Stimulated activated CD4-positive, alpha-beta T cell treated with anti-CD3 and anti-CD28 coated beads, Interleukin-15, amount 100 ng/mL, for 48 hours (primary cell): ENCODE results near the gene TRIM16.
"Not testable (repeated sequence)": the region's sequence is repeated elsewhere in the genome, so short reads cannot be mapped to it uniquely, and the experiment has no call there.

Experiments
- DNase-seq, 2 donors: peaks; one replicate each; pipeline ENCODE4 v3.0.0-alpha.2; 2020; ENCODE audit warnings: low read depth in 2 of 2

TRIM16 gene

GRCh38 chr17:15658296-15658695, 25.8 kb downstream of the TRIM16 start:
- DNase-seq, result no peak

- no peak for DNase-seq
Observed at GRCh38 chr17:15657868-15658267, 26.2 kb downstream of the TRIM16 start.

DNA sequence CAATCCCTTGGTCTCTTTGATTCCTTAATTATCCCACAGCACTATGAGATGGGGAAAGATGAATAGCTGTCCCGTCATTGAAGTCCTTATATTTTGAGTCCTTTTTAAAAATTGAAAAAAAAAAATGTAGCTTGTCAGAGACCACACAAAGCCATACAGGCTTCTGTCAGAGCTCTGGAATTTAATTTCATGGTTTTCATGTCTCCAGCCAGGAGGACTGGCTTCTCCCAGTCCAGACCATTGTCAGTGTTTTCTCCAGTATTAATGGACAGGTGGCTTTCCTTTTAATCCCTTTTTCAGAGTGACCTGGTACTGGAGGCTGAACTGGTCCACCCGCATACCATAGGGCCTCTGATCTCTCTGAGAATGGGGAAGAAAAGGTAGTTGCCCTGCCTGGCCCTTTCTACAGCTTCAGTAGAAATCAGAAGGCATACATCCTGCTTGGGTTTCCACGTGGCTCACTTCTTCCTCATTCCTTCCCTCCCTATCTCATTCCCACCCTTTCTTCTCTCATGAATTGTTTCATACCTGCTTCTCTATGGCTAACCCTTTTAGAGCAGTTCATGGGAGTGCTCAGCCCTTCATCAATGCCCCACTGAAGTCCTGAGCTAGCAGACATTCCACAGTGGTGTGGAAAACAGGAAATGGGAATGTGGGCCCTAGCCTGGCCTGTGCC, 29.1 kb downstream of the TRIM16 start:
- DNase-seq, result no peak

GRCh38 chr17:15654401-15654800, 29.7 kb downstream of the TRIM16 start:
- DNase-seq, result not testable (repeated sequence)

DNA sequence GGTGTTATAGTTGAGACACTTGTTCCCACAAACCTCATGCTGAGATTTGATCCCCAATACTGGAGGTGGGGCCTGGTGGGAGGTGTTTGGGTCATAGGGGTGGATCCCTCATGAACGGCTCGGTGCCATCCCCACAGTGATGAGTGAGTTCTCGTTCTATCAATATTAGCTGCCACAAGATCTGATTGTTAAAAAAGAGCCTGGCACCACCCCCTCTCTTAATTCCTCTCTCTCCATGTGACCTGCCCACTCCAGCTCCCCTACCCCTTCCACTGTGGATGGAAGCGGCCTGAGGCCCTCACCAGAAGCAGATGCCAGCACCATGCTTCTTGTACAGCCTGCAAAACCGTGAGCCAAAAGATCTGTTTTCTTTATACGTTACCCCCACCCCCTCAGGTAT, 31.2 kb downstream of the TRIM16 start:
- DNase-seq, result no peak

DNA sequence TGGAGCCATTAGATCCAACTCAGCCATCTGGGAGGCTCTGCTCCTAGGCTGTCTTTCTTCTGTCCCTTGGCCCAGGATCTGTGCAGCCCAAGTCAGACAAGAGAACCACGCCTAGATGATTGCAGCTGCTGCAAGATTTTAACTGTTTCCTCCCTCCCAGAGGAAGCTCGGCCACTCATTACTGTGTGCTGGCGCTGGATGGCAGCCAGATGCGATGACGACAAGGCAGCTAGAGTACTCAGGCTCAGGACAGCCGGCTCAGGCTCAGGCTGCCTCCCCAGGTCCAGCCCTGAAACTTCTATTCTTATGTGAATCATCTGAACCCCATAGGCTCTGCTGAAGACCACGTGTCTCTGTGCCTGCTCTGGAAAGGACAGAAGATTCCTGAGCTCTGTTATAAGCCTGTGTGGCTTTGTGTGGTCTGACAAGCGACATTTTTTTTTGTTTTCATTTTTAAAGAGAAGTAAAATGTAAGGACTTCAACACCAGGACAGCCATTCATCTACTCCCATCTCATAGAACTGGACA, 32.5 kb downstream of the TRIM16 start:
- no peak for DNase-seq

DNA sequence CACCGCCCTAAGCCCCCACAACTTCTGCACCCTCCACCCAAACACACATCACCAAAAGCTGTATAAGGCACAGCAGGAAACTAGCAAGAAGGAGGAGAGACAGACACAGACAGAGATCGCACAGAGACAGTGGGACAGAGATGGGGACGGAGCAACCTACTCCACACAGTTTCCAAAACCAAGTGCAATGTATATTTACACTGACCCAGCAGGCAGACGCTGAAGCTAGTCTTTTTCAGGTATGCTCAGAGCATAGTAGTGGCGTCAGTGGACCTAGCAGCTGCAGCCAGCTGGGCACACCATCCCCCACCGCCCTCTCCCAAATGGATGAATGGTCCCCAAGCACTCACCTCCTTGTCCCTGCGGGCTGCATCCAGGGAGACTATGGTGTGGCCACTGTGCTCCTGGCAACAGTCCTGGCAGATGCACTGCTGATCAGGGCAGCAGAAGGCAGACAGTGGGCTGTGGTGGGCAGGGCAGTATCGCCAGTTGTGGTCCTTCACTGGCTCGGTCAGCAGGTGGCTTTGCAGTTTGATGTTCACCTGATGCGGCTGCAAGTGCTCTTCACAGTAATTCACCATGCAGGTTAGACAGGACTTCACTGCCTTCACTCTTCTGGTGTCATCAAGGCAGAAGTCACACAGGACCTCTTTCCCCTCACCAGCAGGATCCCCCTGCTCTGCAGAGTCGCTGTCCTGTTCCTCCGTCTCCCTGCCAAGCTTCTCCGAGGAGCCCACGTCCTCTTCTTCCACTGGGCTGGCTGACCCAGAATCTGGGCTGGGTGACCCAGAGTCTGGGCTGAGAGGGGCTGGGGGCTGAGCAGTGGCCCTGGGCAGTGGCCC, 33.1 kb downstream of the TRIM16 start:
- no peak for DNase-seq

GRCh38 chr17:15649861-15650421, 34.2 kb downstream of the TRIM16 start:
- no peak for DNase-seq

GRCh38 chr17:15648386-15648785, 35.7 kb downstream of the TRIM16 start:
- no peak for DNase-seq

DNA sequence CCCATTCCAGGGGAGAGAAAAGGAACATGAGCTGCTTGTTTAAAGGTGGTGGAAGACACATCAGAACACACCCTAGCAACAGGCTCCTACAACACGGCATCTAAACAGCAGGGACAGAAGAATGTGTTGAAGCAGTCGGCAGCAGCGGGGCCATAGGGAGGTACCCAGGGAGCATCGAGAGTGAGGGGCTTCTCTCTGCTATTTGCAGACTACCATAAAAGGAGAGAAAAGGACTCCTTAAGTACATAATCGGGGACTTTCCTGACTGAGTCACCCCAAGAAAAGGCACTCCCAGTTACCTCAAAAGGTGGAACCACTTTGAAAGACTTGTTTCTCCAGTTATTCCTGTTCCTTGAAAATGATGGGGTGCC, 38.2 kb downstream of the TRIM16 start:
- DNase-seq, result not testable (repeated sequence)

DNA sequence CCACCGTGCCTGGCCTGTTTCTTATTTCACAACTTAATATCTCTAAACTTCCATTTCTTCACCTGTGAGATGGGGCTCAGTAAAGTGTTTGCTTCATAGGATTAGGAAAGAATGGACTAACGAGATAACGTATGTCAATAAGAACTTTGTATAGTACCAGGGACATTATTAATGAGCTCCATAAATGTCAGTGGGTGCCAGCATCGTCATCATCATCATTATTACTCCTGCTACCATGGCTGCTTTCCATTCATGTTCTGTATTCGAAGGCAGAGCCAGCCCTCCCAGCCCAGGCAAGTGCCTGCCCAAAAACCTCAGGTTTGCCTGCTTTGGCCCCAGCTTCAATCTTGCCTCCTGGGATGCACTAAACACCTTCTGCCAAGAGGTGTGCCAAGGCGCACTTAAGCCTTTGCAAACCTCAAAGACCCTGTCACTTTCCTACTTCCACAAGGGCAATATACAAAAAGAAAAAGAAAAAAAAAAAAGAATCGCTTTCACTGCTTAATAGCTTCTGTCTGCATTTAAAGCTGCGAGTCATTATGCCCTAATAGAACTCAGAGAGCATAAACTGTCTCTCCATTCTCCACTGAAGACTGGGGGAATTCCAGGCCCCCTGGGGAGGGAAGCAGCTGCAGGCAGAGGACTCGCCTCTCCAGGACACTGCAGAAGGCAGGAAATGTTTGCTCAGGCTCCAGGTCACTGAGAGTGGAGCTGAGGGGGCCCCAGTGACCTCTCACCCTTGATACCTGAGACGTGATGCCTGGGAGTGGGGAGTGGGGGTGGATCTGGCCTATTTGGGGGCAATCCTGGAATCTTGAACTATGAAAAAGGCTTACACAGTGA, 38.8 kb downstream of the TRIM16 start:
- DNase-seq, result not testable (repeated sequence)

GRCh38 chr17:15642505-15643251, 41.4 kb downstream of the TRIM16 start:
- not testable (repeated sequence) for DNase-seq

DNA sequence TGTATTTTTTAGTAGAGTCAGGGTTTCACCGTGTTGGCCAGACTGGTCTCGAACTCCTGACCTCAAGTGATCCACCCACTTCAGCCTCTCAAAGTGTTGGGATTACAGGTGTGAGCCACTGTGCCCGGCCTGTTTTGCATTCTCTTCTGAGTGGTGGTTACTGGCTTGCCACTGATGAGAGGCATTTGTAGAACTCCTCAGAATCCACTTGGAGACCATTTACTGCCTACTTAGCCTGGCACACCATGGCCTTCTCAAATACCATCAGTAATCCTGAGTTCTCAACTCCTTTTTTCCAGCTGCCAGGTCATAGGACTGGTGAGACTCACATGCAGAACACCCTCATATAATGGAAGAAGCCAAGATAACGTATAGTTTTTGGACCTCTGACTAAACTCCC, 42.1 kb downstream of the TRIM16 start:
- not testable (repeated sequence) for DNase-seq

- DNase-seq, result not testable (repeated sequence)
Observed at GRCh38 chr17:15630930-15631453, 53.1 kb downstream of the TRIM16 start.

- not testable (repeated sequence) for DNase-seq
Observed at GRCh38 chr17:15629991-15630390, 54.1 kb downstream of the TRIM16 start.

DNA sequence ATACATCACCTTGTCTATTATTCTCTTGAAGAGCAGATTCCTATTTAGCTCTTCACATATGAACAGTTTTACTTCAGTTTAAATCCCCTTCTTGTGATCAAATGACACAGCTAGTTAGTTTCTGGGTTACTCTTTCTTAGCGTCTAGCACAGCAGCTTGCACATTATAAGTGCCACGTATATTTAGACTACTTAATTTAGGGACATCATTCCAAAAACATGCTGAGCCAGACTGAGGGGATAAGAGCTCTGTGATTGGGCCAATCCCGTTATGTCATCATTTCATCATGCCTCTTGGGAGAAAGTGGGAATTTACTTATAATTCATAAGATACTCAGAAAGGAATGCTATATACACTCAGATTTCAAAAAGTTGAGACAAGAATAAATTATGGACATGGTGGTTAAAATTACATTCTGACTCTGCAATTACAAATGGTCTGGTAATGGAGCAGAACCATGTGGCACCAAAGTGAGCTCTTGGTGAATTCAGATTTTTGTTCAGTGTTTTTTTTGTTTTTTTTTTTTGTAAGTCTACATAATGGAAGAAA, 60.4 kb downstream of the TRIM16 start:
- DNase-seq, result not testable (repeated sequence)

DNA sequence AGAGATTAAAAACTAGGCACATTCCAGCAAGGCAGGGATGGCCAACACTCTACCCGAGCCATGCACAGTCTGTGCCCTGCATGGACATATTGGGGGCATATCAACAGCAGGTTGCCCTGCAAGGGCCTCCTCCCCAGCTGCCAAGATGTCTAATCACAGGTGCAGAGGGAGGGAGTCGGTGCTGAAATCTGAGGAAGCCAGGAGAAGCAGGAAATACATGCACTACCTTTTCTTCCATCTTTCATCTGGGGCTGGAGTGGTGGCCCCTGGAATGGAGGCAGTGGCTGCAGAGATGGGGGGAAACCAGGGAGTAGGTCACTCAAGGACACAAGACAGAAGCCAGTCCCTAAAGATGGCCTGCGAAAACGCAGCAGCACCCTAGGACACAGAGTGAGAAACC, 60.9 kb downstream of the TRIM16 start:
- DNase-seq, result not testable (repeated sequence)

- DNase-seq, result not testable (repeated sequence)
Observed at GRCh38 chr17:15622124-15622523, 62.0 kb downstream of the TRIM16 start.

GRCh38 chr17:15619331-15620058, 64.6 kb downstream of the TRIM16 start, which contains the start of gene FBXW10B:
TSS of gene FBXW10B (minus strand) at chr17:15619704. CDS start at chr17:15619512, 192 bp downstream.
- not testable (repeated sequence) for DNase-seq
